ENCODE results near the gene NAV2.
"Not testable (repeated sequence)": the region's sequence is repeated elsewhere in the genome, so short reads cannot be mapped to it uniquely, and the experiment has no call there.

NAV2 gene

GRCh38 chr11:19891022-19891421 is 178.4 kb downstream of the NAV2 start:
- no peak for DNase-seq (ENCODE audit: low spot score)

GRCh38 chr11:19892387-19892786 is 179.8 kb downstream of the NAV2 start:
- DNase-seq (ENCODE audit: low spot score), result no peak

- DNase-seq (ENCODE audit: low spot score), result peak; percentile 36
Observed at GRCh38 chr11:19892876-19893275, 180.2 kb downstream of the NAV2 start.

GRCh38 chr11:19894404-19894803 is 181.8 kb downstream of the NAV2 start:
- no peak for DNase-seq (ENCODE audit: low spot score)

GRCh38 chr11:19895037-19895436 is 182.4 kb downstream of the NAV2 start:
- DNase-seq (ENCODE audit: low spot score), result not testable (repeated sequence)

GRCh38 chr11:19895776-19896175 is 183.1 kb downstream of the NAV2 start:
- DNase-seq (ENCODE audit: low spot score), result no peak

GRCh38 chr11:19903620-19904069 is 191.0 kb downstream of the NAV2 start:
- peak; percentile 37 for DNase-seq (ENCODE audit: low spot score)

GRCh38 chr11:19905280-19905853 is 192.7 kb downstream of the NAV2 start:
- peak; percentile 56 for DNase-seq (ENCODE audit: low spot score)

GRCh38 chr11:19906126-19906525 is 193.5 kb downstream of the NAV2 start:
- DNase-seq (ENCODE audit: low spot score), result no peak

- no peak for DNase-seq (ENCODE audit: low spot score)
Observed at GRCh38 chr11:19907008-19907579, 194.5 kb downstream of the NAV2 start.

GRCh38 chr11:19907839-19908238 is 195.2 kb downstream of the NAV2 start:
- no peak for DNase-seq (ENCODE audit: low spot score)

- DNase-seq (ENCODE audit: low spot score), result no peak
Observed at GRCh38 chr11:19910931-19911330, 198.3 kb downstream of the NAV2 start.

GRCh38 chr11:19912115-19912957 is 199.7 kb downstream of the NAV2 start:
- no peak for DNase-seq (ENCODE audit: low spot score)

- no peak for DNase-seq (ENCODE audit: low spot score)
Observed at GRCh38 chr11:19912958-19913892, 200.6 kb downstream of the NAV2 start.

- no peak for DNase-seq (ENCODE audit: low spot score)
Observed at GRCh38 chr11:19913893-19914249, 201.2 kb downstream of the NAV2 start.

GRCh38 chr11:19915808-19916207 is 203.2 kb downstream of the NAV2 start:
- no peak for DNase-seq (ENCODE audit: low spot score)

GRCh38 chr11:19917069-19917468 is 204.4 kb downstream of the NAV2 start:
- no peak for DNase-seq (ENCODE audit: low spot score)

GRCh38 chr11:19918302-19919049 is 205.8 kb downstream of the NAV2 start:
- DNase-seq (ENCODE audit: low spot score), result no peak

GRCh38 chr11:19919050-19919561 is 206.5 kb downstream of the NAV2 start:
- peak; percentile 74 for DNase-seq (ENCODE audit: low spot score)

- DNase-seq (ENCODE audit: low spot score), result no peak
Observed at GRCh38 chr11:19920982-19921381, 208.3 kb downstream of the NAV2 start.

Measured in hepatic stellate cell (primary cell).